Hepatocyte (in vitro differentiated cells): ENCODE measurements around the gene FLT1. TPM values are rescaled to one million over a fixed set of nuclear protein-coding genes. Genes with fewer than 3 reads are reported as not detected.

Experiments
- DNase-seq: peaks from one replicate; pipeline ENCODE4 v3.0.0-alpha.2; 2016; ENCODE audit warnings: low spot score
- H2AFZ ChIP-seq: fragments of 200-600 bp; sonication (generic); 2 replicates; pipeline ENCODE4 v1.6.0; 2016; ENCODE audit warnings: antibody characterized with exemption, mild to moderate bottlenecking
- H3K27ac ChIP-seq: fragments of 200-600 bp; sonication (generic); 2 replicates; pipeline ENCODE4 v1.5.1; 2016; ENCODE audit warnings: mild to moderate bottlenecking
- H3K27me3 ChIP-seq: fragments of 200-600 bp; sonication (generic); 2 replicates; pipeline ENCODE4 v1.6.1; 2016
- H3K36me3 ChIP-seq: fragments of 200-600 bp; sonication (generic); replicated peaks from 2 replicates; pipeline ENCODE4 v1.5.1; 2016; ENCODE audit warnings: low read depth; ENCODE audit not compliant: insufficient read depth
- H3K4me1 ChIP-seq: fragments of 200-600 bp; sonication (generic); 2 replicates; pipeline ENCODE4 v1.5.1; 2016; ENCODE audit warnings: mild to moderate bottlenecking, moderate library complexity; ENCODE audit not compliant: insufficient read depth
- H3K4me2 ChIP-seq: fragments of 200-600 bp; sonication (generic); 2 replicates; pipeline ENCODE4 v1.6.0; 2016
- H3K4me3 ChIP-seq: fragments of 200-600 bp; sonication (generic); 2 replicates; pipeline ENCODE4 v1.5.1; 2016; ENCODE audit warnings: mild to moderate bottlenecking
- H3K79me2 ChIP-seq: fragments of 200-600 bp; sonication (generic); 2 replicates; pipeline ENCODE4 v1.6.0; 2017; ENCODE audit warnings: mild to moderate bottlenecking
- H3K9me2 ChIP-seq: fragments of 200-600 bp; sonication (generic); replicated peaks from 2 replicates; pipeline ENCODE4 v1.6.0; 2017; ENCODE audit warnings: mild to moderate bottlenecking; ENCODE audit not compliant: insufficient read depth
- H3K9me3 ChIP-seq: fragments of 200-600 bp; sonication (generic); 2 replicates; pipeline ENCODE4 v1.5.1; 2016; ENCODE audit warnings: low read depth, mild to moderate bottlenecking
- H4K20me1 ChIP-seq: fragments of 200-600 bp; sonication (generic); 2 replicates; pipeline ENCODE4 v1.6.0; 2016; ENCODE audit warnings: mild to moderate bottlenecking; ENCODE audit not compliant: insufficient read depth, poor library complexity, severe bottlenecking
- CTCF ChIP-seq: fragments of 200-600 bp; sonication (generic); IDR thresholded peaks from 2 replicates; pipeline ENCODE4 v1.5.1; 2016; ENCODE audit warnings: antibody characterized with exemption, mild to moderate bottlenecking; ENCODE audit not compliant: poor library complexity
- EZH2 ChIP-seq: fragments of 200-600 bp; sonication (generic); IDR thresholded peaks from 2 replicates; pipeline ENCODE4 v1.6.1; 2016; ENCODE audit warnings: antibody characterized with exemption, mild to moderate bottlenecking, borderline replicate concordance
- EZH2phosphoT487 ChIP-seq: fragments of 200-600 bp; sonication (generic); IDR thresholded peaks from one replicate; pipeline ENCODE4 v1.6.1; 2018; ENCODE audit warnings: antibody characterized with exemption, mild to moderate bottlenecking, low read depth, moderate library complexity; ENCODE audit not compliant: unreplicated experiment, severe bottlenecking
- WGBS: methylation state at CpG from one replicate; pipeline ENCODE4 v1.1.6; 2016; ENCODE audit warnings: low lambda C conversion rate; ENCODE audit errors: missing lambda C conversion rate; 5-methylcytosine and 5-hydroxymethylcytosine counted together
- polyA plus RNA-seq: library from polyadenylated mRNA; unstranded; fragments of >200 nt; fragmentation: Nextera tagmentation; extraction: Ambion mirVana; gene quantifications from 2 replicates; pipeline ENCODE4 v1.2.1, GENCODE V29; 2016
- total RNA-seq: library from RNA; depleted of rRNA; stranded (reverse); fragments of >200 nt; gene quantifications from 2 replicates; pipeline ENCODE4 v1.2.3, GENCODE V29; 2014

FLT1 gene
- total and polyA plus RNA-seq, 2 experiments from 2014 or later = 30.4 to 40.1 TPM

DNA sequence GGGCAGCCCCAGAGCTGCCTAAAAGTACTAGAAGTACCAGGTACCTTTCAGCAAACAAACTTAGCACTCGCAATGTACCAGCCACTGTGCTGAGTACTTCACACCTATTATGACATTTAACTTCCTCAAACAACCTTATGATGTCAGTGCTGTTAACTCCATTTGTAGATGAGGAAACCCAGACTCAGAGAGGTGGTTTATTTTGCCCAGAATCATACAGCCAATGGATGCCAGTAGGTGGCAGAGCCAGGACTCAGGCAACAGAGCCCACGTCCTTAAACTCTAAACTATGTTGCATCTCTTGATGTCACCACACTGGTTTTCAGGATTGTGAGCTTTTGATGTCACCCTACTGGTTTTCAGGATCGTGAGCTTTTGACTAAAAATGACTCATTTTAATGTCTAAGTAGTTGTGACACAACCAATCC, 78.9 kb downstream of the FLT1 start:
- no peak for DNase-seq
- Histone ChIP-seq H3K9me2 (no peaks in the 10 kb centered on the region), H3K4me1 (peaks cover 4% of the 10 kb centered on the region), H3K4me2 (no peak overlapping the region), H3K79me2 (no peaks in the 10 kb centered on the region), H3K27me3 (no peaks in the 10 kb centered on the region), H2AFZ (no peak overlapping the region), H3K4me3 (no peak overlapping the region), H4K20me1 (no peaks in the 10 kb centered on the region), H3K9me3 (no peaks in the 10 kb centered on the region), H3K27ac (no peak overlapping the region), H3K36me3 (no peaks in the 10 kb centered on the region)
- TF ChIP-seq EZH2 = no peak
- TF ChIP-seq CTCF = no peak
- TF ChIP-seq EZH2phosphoT487 = no peak
- WGBS = 66% methylated on average over 3 of the region's 3 CpGs

DNA sequence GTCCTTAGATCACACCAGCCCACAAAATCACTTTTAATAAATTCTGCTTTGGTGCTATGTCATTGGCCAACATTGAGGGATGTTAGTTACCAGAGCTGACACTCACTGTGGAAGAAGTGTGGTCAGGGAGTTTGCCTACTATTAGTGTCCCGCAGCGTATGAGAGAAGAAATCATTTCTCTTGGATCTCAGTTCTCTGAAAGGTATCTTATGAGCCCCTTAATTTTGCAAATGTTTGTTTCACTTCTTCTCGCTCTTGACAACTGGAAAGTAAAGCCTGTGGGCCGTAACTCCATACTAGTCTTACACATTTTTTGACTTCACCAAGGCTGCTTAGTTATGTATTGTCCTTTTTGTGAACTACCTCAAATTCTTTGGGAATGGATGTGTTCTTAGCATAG, 80.9 kb downstream of the FLT1 start:
- H3K27ac ChIP-seq = no peak overlapping the region
- no peak overlapping the region for H3K4me2 ChIP-seq
- WGBS = 98% methylated on average over 4 of the region's 4 CpGs
- DNase-seq = no peak
- TF ChIP-seq EZH2phosphoT487 (no peak), EZH2 (no peak), CTCF (no peak)
- no peaks in the 10 kb centered on the region for H3K79me2 ChIP-seq
- H3K9me3 ChIP-seq = no peaks in the 10 kb centered on the region
- H3K36me3 ChIP-seq = no peaks in the 10 kb centered on the region
- no peaks in the 10 kb centered on the region for H4K20me1 ChIP-seq
- H2AFZ ChIP-seq = no peak overlapping the region
- H3K4me1 ChIP-seq = peaks cover 4% of the 10 kb centered on the region
- no peak overlapping the region for H3K4me3 ChIP-seq
- no peaks in the 10 kb centered on the region for H3K27me3 ChIP-seq
- no peaks in the 10 kb centered on the region for H3K9me2 ChIP-seq

- H3K36me3 ChIP-seq = no peaks in the 10 kb centered on the region
- WGBS = 95% methylated on average over 7 of the region's 8 CpGs
- no peak overlapping the region for H3K27ac ChIP-seq
These were observed 81.9 kb downstream of the FLT1 start for GRCh38 chr13:28412981-28413380.

More at GRCh38 chr13:28412981-28413380, 81.9 kb downstream of the FLT1 start:
- Histone ChIP-seq H3K27me3 (no peaks in the 10 kb centered on the region), H3K4me1 (peaks cover 4% of the 10 kb centered on the region), H2AFZ (no peak overlapping the region), H3K9me2 (no peaks in the 10 kb centered on the region), H3K9me3 (no peaks in the 10 kb centered on the region), H4K20me1 (no peaks in the 10 kb centered on the region), H3K4me3 (no peak overlapping the region), H3K4me2 (no peak overlapping the region), H3K79me2 (no peaks in the 10 kb centered on the region)
- DNase-seq = no peak
- no peak for TF ChIP-seq CTCF
- TF ChIP-seq EZH2 = no peak
- no peak for TF ChIP-seq EZH2phosphoT487
